ENCODE data around the gene UBE2L3.
"Not testable (repeated sequence)": the region's sequence is repeated elsewhere in the genome, so short reads cannot be mapped to it uniquely, and the experiment has no call there.

The UBE2L3 gene

GRCh38 chr22:21629255-21630149 is 62.0 kb downstream of the UBE2L3 start, which contains the start of gene YDJC:
YDJC (minus strand) TSS chr22:21630022; CDS start chr22:21630014, 8 bp downstream.
- DNase-seq: peak; percentile 85 to 91

DNA sequence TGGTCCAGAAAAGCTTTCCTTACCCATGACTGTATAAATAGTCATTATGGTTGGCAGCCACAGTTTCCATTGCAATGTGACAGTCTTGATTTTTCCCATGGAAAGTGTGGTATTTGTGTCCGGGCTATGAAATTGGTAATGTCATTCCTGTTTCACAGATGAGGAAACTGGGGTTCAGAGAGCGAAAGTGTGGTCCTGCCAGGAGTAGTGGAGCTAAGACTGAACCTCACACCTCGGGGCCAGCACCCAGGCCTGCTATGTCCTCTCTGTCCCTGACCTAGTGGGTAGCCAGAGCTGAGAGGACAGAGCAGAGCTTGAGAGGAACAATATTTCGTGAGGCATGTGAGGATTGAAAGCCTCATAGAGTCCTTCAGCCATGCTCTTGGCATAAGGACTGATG is 63.5 kb downstream of the UBE2L3 start:
- DNase-seq: no peak

GRCh38 chr22:21632237-21632895 is 64.9 kb downstream of the UBE2L3 start, which contains the start of gene CCDC116:
CCDC116 (plus strand) TSS chr22:21632760; CDS start chr22:21633182, 422 bp downstream.
- peak; percentile 47 to 59 for DNase-seq

DNA sequence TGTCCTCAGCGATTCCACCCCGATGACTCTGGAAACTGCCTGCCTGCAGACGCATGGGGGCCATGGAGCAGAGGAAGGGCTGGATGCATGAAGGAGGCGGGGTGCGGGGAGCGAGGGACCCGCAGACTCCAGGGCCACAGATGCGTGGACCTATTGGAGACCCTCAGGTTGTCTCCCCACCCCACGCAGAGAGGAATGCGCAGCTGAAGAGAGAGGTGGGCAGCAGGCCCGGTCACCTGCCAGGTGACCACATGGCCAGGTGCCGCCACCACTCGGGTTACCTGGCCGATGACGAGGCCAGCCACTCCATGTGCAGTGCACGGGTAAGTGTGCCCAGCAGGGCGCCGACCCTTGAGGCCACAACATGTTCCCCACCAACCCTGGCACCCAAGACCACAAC is 65.4 kb downstream of the UBE2L3 start:
- DNase-seq: no peak

DNA sequence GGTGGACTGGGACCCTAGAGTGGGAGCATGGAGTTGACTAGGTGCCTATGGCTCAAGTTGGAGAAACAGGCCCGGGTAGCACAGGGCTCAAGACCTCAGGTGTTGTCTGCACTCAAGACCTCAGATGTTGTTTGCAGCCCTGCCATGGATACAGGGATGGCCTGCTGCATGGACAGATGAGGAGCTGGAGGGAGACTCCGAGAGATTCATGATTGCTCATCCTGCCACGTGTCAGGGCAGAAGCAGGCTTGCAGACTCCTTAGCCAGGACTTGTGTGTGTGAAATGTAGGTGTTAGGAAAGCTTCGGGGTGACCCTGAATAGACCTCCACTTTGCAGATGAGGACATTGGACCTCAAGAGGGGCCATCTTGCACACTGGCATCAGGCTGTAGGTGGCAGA is 66.0 kb downstream of the UBE2L3 start:
- no peak for DNase-seq

DNA sequence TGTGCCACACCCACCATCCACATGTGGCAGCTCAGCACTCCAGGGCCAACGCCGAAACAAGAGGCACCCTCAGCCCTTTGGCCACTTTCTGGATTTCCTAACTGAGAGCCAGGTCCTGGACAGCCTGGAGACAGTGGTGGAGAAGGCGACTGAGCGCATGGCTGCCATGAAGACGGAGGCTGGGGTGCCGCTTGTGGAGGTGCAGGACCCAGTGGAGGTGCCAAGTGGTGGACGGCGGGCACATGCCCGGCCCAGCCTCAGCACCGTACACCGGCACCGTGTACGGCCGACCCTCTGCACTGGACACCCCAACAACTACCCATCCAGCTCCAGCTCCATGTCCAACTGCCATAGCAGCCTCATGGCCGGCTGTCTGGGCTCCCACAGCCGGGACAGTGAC is 66.6 kb downstream of the UBE2L3 start:
- DNase-seq: no peak

DNA sequence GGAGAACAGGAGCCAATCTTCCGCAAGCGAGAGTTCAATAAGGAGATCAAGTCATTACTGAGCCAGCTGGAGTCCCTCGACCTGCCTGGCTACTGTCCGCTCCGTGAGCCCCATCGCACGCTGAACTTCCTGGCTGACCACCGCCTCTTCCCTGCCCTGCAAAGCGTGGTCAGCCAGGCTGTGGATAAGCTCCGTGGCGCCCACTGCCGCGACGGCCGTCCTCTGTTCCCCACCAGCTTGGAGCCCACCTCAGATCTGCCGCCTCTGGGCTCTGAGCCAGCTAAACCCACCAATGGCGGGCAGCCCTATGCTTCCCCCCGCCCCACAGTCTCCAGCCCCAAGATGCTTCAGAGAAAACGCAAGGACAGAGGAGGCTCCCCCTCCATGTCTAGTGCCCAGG is 67.3 kb downstream of the UBE2L3 start:
- no peak for DNase-seq

- no peak for DNase-seq
Observed at GRCh38 chr22:21635771-21636510, 68.4 kb downstream of the UBE2L3 start.

DNA sequence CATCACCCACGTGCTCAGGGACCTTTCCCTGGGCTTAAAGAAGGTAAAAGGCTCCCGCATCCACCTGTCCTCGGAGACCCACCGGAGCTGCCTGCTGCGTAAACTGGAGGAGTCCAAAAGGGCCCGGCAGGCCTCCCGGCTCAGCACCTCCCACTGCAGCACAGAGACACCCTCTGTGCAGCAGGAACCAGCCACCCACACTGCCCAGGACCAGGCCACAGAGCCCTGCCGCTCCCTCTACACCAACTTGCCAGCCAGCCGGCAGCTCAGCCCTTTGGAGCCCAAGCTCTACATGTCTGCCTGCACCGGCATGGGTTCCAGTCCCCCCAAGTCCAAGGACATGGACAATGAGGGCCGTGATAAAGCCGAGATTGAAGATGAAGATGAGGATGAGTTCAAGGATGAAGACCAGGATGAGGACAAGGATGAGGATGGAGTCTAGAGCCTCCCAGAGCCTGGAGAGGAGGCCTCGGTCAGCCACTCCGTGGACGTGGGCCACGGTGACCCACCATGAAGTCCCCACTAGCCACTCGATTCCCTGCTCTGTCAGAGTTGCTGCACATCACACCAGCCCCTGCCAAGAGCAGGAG is 69.2 kb downstream of the UBE2L3 start:
- DNase-seq: no peak

- not testable (repeated sequence) for DNase-seq
Observed at GRCh38 chr22:21637450-21637849, 69.9 kb downstream of the UBE2L3 start.

GRCh38 chr22:21639359-21639758 is 71.8 kb downstream of the UBE2L3 start:
- DNase-seq: no peak

- no peak for DNase-seq
Observed at GRCh38 chr22:21640810-21641209, 73.3 kb downstream of the UBE2L3 start.

DNA sequence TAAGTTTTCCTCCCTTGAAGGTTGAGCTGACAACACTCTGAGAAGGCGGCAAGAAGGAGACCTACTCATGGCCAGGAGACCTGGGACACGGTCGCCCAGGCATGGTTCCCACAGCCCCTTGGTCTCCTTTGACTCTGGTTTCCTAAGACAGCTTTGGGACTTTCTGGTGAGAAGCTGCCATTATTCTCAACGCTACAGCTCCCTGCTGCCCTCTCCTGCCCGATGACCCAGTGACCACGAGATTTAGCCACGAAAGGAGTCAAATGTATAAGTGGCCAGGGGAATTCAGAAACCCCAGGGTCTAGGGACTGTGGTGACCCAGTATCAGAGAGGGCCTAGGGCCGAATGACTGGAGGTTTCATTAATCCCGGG is 73.9 kb downstream of the UBE2L3 start:
- DNase-seq: peak in 1 of 2 experiments; percentile 30

- peak; percentile 92 to 96 for DNase-seq
Observed at GRCh38 chr22:21641789-21642583, 74.5 kb downstream of the UBE2L3 start, which contains the start of gene SDF2L1. SDF2L1 (plus strand) TSS chr22:21642302; CDS start chr22:21642337, 35 bp downstream.

DNA sequence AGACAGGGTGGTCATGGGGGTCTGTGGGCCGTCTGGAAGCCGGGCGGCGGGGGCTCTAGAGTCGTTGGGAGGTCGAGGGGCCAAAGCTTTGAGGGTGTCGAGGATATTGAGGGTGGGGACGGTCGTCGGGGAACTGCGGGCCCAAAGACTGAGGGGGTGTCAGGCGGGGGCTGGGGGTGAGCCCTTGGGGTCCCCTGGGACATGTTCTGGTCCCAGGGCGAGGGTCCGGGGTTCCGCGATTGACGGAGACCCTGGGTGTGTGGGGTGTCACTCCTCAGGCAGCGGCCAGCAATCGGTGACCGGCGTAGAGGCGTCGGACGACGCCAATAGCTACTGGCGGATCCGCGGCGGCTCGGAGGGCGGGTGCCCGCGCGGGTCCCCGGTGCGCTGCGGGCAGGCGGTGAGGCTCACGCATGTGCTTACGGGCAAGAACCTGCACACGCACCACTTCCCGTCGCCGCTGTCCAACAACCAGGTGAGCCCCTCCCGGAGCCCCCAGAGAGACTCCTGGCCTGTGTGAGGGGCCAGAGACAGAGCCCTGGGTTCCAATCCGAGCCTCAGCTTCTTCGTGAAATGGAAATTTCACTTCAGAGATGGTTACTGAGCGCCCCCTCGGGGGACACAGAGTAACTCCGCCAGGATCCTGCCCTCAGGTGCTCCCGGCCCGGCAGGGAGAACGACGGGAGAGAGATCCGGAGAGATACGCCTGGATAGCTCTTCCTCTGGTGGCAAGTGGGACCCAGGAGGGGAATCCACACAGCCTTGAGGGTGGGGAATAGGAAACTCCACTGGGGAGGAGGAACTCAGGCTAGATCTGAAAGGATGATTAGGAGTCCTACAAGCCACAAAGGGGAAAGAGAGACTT is 75.3 kb downstream of the UBE2L3 start:
- peak; percentile 52 to 57 for DNase-seq

DNA sequence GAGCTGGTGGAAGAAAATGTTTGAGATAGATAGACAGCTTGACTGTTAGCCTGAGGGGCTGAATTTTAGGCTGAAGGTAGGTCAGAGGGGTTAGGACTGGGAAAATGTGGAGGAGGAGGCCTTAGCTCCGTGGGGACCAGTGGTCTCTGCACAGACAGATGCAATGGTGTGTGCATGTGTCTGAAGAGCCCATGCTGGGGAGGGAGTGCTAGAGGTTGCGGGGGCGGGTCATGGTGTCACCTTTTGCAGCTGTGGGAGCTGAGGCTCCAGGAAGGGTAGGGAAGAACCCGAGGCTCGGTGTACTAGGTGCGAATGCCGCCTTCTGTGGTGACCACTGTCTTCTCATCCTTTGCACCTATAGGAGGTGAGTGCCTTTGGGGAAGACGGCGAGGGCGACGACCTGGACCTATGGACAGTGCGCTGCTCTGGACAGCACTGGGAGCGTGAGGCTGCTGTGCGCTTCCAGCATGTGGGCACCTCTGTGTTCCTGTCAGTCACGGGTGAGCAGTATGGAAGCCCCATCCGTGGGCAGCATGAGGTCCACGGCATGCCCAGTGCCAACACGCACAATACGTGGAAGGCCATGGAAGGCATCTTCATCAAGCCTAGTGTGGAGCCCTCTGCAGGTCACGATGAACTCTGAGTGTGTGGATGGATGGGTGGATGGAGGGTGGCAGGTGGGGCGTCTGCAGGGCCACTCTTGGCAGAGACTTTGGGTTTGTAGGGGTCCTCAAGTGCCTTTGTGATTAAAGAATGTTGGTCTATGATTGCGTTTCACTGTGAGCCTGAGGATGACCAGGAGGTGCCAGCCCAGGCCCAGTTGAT is 76.2 kb downstream of the UBE2L3 start:
- DNase-seq: no peak

DNA sequence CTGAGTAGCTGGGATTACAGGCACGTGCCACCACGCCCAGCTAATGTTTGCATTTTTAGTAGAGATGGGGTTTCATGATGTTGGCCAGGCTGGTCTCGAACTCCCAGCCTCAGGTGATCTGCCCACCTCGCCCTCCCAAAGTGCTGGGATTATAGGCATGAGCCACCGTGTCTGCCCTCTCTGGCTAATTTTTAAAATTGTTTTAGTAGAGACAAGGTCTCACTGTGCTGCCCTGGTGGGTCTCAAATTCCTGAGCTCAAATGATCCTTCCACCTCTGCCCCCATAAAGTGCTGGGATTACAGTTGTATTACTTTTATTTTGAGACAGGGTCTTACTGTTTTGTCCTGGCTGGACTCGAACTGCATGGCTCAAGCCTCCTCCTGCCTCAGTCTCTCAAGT is 78.0 kb downstream of the UBE2L3 start:
- not testable (repeated sequence) for DNase-seq

DNA sequence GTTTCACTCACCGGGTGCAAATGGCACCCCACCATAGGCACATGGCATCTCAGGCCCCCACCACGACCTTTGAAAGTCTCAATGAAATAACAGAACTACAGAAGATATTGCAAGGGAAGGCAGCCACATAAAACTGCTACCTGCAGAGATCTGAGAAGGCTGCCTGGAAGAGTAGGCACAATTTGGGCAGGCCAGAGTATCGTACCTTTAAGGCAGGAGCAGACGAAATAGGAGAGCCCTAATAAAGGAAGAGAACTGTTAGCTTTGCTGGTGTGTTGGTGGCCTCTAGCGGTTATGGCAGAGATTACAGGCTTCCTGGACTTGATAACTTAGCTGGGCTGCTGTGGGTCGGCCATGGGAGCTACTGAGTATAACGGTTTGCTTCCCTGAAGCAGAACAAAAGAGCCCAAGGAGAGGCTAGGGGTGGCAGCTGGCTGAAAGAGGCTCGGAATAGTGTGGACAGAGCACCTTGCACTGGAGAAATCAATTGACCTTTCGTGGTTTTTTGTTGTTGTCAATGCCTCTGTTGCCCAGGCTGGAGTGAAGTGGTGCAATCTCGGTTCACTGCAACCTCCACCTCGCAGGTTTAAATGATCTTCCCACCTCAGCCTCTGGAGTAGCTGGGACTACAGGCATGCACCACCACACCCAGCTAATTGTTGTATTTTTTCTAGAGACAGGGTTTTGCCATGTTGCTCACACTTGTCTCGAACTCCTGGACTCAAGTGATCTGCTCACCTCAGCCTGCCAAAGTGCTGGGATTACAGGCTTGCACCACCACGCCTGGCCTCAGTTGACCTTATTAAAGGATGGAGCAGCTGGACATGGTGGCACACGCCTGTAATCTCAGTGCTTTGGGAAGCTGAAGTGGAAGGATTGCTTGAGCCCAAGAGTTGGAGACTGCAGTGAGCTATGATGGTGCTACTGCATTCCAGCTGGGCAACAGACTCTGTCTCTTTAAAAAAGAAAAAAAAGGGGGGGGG is 79.4 kb downstream of the UBE2L3 start:
- DNase-seq: peak; percentile 37 to 48

- DNase-seq: no peak
Observed at GRCh38 chr22:21650280-21650679, 82.8 kb downstream of the UBE2L3 start.

Measured in NCI-H1930 (cell line).